ENCODE measurements around the gene IFNGR2. TPM values are rescaled to one million over a fixed set of nuclear protein-coding genes. Genes with fewer than 3 reads are reported as not detected.

IFNGR2 gene
- total and polyA plus RNA-seq, 2 of the 4 experiments (the other 2 are of a cell fraction), result 66.0 to 73.8 TPM

- H4K91ac ChIP-seq (ENCODE audit: insufficient read depth, low read depth, low read length), result no peak overlapping the region
- H4K8ac ChIP-seq (ENCODE audit: low read depth in 2 of 2, low read length in 2 of 2), result peak overlapping the region in 1 of 2 experiments; percentile 81; a peak in 2 of 4 replicates
- H2BK5ac ChIP-seq (ENCODE audit: low read depth, low read length, poor library complexity, severe bottlenecking), result peak overlapping the region; percentile 77
- H3K4me1 ChIP-seq (ENCODE audit: control insufficient read depth, insufficient read depth, low read length), result 0 out of 2 replicates have a peak, but pooled peaks cover 2% of the 10 kb centered on the region
- peak overlapping the region; percentile 15; the same call in 1 of the 2 replicates for H3K18ac ChIP-seq (ENCODE audit: low read depth, low read length)
- H3K79me1 ChIP-seq (ENCODE audit: low read depth in 1 of 2, low read length in 2 of 2), result peaks cover 6 to 26% of the 10 kb centered on the region in 2 experiments
- dilution Hi-C loops (cut with HindIII; ENCODE audit: low sequenced_read_pairs, unreplicated experiment) (no loop called here), in situ Hi-C loops (cut with MboI; ENCODE audit: low sequenced_read_pairs) (no loop called here), intact Hi-C loops (cut with micrococcal nuclease) (no loop called here)
- ATAC-seq (ENCODE audit: low read depth) (peak; percentile 21), DNase-seq (peak; percentile 17)
- peaks cover 7% of the 10 kb centered on the region; the same call in 1 of the 2 replicates for H3K9me1 ChIP-seq (ENCODE audit: insufficient read depth, low read length)
- 0 out of 2 replicates have a peak overlapping the region, but pooled peaks have one; percentile 1 for H2BK120ac ChIP-seq (ENCODE audit: low read depth, low read length)
- H2AFZ ChIP-seq (replicated peaks; ENCODE audit: low read length, poor library complexity), result peak overlapping the region; percentile 96
- peak overlapping the region; percentile 92 for H3K4me2 ChIP-seq (ENCODE audit: low read depth, low read length)
- peak overlapping the region; percentile 91 for H3K56ac ChIP-seq (ENCODE audit: extremely low read depth, insufficient read depth, low read length)
- ChIA-PET POLR2A (ENCODE audit: unreplicated experiment) (interaction anchor here (0.6 to 1.5 kb wide), 2 partner anchors 12 to 83 kb away, joined by 5 to 6 read pairs; partner anchors contain the start of gene DNAJC28), CTCF (no interaction called here)
- peak overlapping the region; percentile 75 for H3K27ac ChIP-seq (ENCODE audit: insufficient read depth, low read length)
- H3K27me3 ChIP-seq (ENCODE audit: control insufficient read depth, insufficient read depth, low read length), result no peaks in the 10 kb centered on the region
- peak overlapping the region; percentile 90 for H3K23ac ChIP-seq (ENCODE audit: low read depth, low read length)
- peak; percentile 13; the same call in 1 of the 2 replicates for TF ChIP-seq MXI1 (IDR thresholded peaks at IDR 0.05; ENCODE audit: borderline replicate concordance, low read depth, low read length)
- TF ChIP-seq NFE2L2 (IDR thresholded peaks at IDR 0.05; ENCODE audit: low read depth, low read length), result no peak
- 0 out of 2 replicates have a peak, but pooled peaks have one; percentile 7 for TF ChIP-seq BHLHE40 (IDR thresholded peaks at IDR 0.05; ENCODE audit: low read depth, low read length)
- TF ChIP-seq MAFK (IDR thresholded peaks at IDR 0.05; ENCODE audit: low read depth, low read length), result no peak
- H3K36me3 ChIP-seq (ENCODE audit: control insufficient read depth, insufficient read depth, low read length), result 0 out of 2 replicates have a peak, but pooled peaks cover 2% of the 10 kb centered on the region
- H2BK15ac ChIP-seq (ENCODE audit: low read depth, low read length), result no peak overlapping the region
- BruUV-seq (replicated peaks), result no TSS peak
- 0% methylated on average over 43 of the region's 68 CpGs; no CpG with 5 or more reads in 1 of the 2 experiments for WGBS, 2 experiments (ENCODE audit: extremely low coverage in 2 of 2, insufficient read length in 1 of 2)
- 0 out of 2 replicates have a peak, but pooled peaks cover 5% of the 10 kb centered on the region for H4K20me1 ChIP-seq (ENCODE audit: insufficient read depth, low read length)
- peak overlapping the region; percentile 90 for H3K9ac ChIP-seq (ENCODE audit: low read depth, low read length)
- H2AK5ac ChIP-seq (ENCODE audit: low read depth, low read length), result no peak overlapping the region
- H4K5ac ChIP-seq (ENCODE audit: low read depth, low read length), result peak overlapping the region; percentile 21; the same call in 1 of the 2 replicates
- peak overlapping the region; percentile 96 for H2AK9ac ChIP-seq (replicated peaks; ENCODE audit: low read depth, low read length, poor library complexity)
- H2BK20ac ChIP-seq (ENCODE audit: low read depth, low read length), result no peak overlapping the region
- H3K4ac ChIP-seq (ENCODE audit: low read depth, low read length), result peak overlapping the region; percentile 60
- peak overlapping the region; percentile 90 for H3K4me3 ChIP-seq (ENCODE audit: insufficient read depth, low read depth, low read length)
- peak overlapping the region; percentile 87 for H3K14ac ChIP-seq (replicated peaks; ENCODE audit: low read depth, low read length)
- H3K9me3 ChIP-seq (ENCODE audit: control insufficient read depth, insufficient read depth, low read length), result no peaks in the 10 kb centered on the region
Observed at GRCh38 chr21:33478935-33479678, 75.9 kb downstream of the IFNGR2 start.
